ENCODE measurements around the gene SUSD5. TPM values are rescaled to one million over a fixed set of nuclear protein-coding genes. Genes with fewer than 3 reads are reported as not detected.

SUSD5 gene
- total RNA-seq, 1 experiment from 2014 or later: 16.3 TPM

DNA sequence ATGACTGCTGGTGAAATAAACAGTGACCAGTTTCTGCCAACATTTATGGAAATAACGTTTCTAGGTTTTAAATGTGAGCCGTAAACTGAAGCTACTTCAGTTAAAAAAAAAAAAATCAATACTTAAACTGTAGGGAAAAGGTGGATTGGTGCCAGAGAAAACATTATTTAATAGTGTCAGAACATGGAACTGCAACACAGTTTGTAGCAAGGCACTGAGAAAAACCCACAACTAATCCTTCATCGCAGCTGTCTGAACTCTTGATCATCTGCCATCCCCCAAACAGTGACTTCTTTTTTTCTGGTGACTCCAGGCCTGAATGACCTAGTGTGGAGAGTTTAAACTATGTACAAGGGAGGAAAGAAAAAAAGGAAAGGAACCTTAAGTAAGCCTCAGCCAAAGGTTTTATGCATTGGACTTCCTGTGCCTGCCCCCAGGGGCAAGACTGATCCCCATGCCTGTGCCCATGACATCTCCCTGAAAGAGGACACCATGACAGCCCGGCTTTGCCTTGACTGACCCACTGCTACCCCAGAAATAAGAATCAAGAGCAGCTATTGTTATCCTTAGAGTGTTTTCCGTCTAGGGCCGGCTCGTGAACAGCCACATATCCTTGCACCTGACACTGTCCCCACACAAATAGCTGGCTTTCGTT is 71.7 kb downstream of the SUSD5 start:
- Histone ChIP-seq H3K4me3 (ENCODE audit: low read depth in 2 of 2, low read length in 2 of 2) (no peak overlapping the region), H3K27ac (ENCODE audit: low read length) (no peak overlapping the region), H3K4me1 (ENCODE audit: control insufficient read depth, insufficient read depth, low read length) (no peaks in the 10 kb centered on the region; the same call in 1 of the 2 replicates), H3K9me3 (ENCODE audit: control insufficient read depth, insufficient read depth, low read depth, low read length) (no peaks in the 10 kb centered on the region), H3K27me3 (ENCODE audit: control insufficient read depth, insufficient read depth, low read length) (no peaks in the 10 kb centered on the region), H3K36me3 (ENCODE audit: control insufficient read depth, insufficient read depth, low read length) (no peaks in the 10 kb centered on the region)
- peak; percentile 60; the same call in 1 of the 2 replicates for ATAC-seq
- no TSS peak for BruUV-seq (replicated peaks)
- ChIA-PET CTCF (interaction anchor here (1.0 kb wide), 1 partner anchor 15 kb away, joined by 3 read pairs; no protein-coding TSS in a partner anchor), POLR2A (no interaction called here)
- intact Hi-C loops (cut with micrococcal nuclease; ENCODE audit: unreplicated experiment): no loop called here
- TF ChIP-seq, protein P1, sequence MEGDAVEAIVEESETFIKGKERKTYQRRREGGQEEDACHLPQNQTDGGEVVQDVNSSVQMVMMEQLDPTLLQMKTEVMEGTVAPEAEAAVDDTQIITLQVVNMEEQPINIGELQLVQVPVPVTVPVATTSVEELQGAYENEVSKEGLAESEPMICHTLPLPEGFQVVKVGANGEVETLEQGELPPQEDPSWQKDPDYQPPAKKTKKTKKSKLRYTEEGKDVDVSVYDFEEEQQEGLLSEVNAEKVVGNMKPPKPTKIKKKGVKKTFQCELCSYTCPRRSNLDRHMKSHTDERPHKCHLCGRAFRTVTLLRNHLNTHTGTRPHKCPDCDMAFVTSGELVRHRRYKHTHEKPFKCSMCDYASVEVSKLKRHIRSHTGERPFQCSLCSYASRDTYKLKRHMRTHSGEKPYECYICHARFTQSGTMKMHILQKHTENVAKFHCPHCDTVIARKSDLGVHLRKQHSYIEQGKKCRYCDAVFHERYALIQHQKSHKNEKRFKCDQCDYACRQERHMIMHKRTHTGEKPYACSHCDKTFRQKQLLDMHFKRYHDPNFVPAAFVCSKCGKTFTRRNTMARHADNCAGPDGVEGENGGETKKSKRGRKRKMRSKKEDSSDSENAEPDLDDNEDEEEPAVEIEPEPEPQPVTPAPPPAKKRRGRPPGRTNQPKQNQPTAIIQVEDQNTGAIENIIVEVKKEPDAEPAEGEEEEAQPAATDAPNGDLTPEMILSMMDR (IDR thresholded peaks at IDR 0.05): no peak
- TF ChIP-seq, protein P2, sequence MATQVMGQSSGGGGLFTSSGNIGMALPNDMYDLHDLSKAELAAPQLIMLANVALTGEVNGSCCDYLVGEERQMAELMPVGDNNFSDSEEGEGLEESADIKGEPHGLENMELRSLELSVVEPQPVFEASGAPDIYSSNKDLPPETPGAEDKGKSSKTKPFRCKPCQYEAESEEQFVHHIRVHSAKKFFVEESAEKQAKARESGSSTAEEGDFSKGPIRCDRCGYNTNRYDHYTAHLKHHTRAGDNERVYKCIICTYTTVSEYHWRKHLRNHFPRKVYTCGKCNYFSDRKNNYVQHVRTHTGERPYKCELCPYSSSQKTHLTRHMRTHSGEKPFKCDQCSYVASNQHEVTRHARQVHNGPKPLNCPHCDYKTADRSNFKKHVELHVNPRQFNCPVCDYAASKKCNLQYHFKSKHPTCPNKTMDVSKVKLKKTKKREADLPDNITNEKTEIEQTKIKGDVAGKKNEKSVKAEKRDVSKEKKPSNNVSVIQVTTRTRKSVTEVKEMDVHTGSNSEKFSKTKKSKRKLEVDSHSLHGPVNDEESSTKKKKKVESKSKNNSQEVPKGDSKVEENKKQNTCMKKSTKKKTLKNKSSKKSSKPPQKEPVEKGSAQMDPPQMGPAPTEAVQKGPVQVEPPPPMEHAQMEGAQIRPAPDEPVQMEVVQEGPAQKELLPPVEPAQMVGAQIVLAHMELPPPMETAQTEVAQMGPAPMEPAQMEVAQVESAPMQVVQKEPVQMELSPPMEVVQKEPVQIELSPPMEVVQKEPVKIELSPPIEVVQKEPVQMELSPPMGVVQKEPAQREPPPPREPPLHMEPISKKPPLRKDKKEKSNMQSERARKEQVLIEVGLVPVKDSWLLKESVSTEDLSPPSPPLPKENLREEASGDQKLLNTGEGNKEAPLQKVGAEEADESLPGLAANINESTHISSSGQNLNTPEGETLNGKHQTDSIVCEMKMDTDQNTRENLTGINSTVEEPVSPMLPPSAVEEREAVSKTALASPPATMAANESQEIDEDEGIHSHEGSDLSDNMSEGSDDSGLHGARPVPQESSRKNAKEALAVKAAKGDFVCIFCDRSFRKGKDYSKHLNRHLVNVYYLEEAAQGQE (IDR thresholded peaks at IDR 0.05; ENCODE audit: insufficient read depth in 1 of 2, low read depth in 2 of 2, low read length in 1 of 2): no peak
- TF ChIP-seq TCF7L2 (IDR thresholded peaks at IDR 0.05; ENCODE audit: low read depth, low read length) (no peak), POLR2AphosphoS5 (IDR thresholded peaks at IDR 0.05; ENCODE audit: low read depth, low read length) (no peak), SIN3A (IDR thresholded peaks at IDR 0.05; ENCODE audit: borderline replicate concordance, insufficient read depth, low read depth, low read length) (no peak)
- no peak for DNase-seq (ENCODE audit: low read depth, low spot score)
- in situ Hi-C loops (cut with HindIII; ENCODE audit: low pct_unique_long_range_greater_than_20kb, low sequenced_read_pairs): no loop called here

DNA sequence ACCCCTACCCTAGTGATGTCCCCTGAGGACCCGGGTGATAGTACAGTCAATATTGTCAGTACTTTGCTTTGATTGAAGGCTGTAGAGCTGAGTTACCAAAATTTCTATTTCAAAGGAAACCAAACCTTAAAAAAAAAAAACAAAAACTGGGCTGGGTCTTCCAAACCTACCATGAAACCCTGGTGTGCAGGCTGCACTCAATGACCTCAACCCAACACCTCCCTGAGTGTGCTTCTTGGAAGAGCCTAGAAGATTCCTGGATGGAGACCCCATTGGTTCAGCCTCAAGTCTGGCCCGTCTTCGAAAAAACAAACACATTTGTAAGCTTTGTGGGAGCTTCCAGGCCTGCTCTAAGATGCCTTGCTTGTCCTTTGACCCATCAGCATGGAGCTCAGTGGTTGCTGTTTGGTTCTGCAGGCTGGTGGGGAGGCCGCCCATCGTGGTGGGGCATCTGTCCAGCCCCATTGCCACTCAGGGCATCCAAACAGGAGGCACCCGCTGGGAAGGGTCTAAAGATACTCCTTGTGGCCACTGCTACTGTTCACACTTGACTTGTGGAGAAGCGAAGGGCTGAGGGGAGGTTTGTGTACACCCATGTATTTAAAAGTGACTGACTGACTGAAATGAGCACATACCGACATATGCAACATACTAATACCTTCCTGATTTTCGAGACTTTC is 72.6 kb downstream of the SUSD5 start:
- Histone ChIP-seq H3K4me1 (ENCODE audit: control insufficient read depth, insufficient read depth, low read length) (no peaks in the 10 kb centered on the region; the same call in 1 of the 2 replicates), H3K27ac (ENCODE audit: low read length) (no peak overlapping the region), H3K36me3 (ENCODE audit: control insufficient read depth, insufficient read depth, low read length) (no peaks in the 10 kb centered on the region), H3K4me3 (ENCODE audit: low read depth in 2 of 2, low read length in 2 of 2) (no peak overlapping the region), H3K27me3 (ENCODE audit: control insufficient read depth, insufficient read depth, low read length) (no peaks in the 10 kb centered on the region), H3K9me3 (ENCODE audit: control insufficient read depth, insufficient read depth, low read depth, low read length) (no peaks in the 10 kb centered on the region)
- ATAC-seq (no peak), DNase-seq (ENCODE audit: low read depth, low spot score) (no peak)
- in situ Hi-C loops (cut with HindIII; ENCODE audit: low pct_unique_long_range_greater_than_20kb, low sequenced_read_pairs): no loop called here
- ChIA-PET CTCF (interaction anchor here (0.6 kb wide), 1 partner anchor 220 kb away, joined by 3 read pairs; no protein-coding TSS in a partner anchor), POLR2A (interaction anchor here (0.7 kb wide), 1 partner anchor 648 kb away, joined by 4 read pairs; no protein-coding TSS in a partner anchor)
- intact Hi-C loops (cut with micrococcal nuclease; ENCODE audit: unreplicated experiment): no loop called here
- no TSS peak for BruUV-seq (replicated peaks)
- TF ChIP-seq, protein P1 (IDR thresholded peaks at IDR 0.05): no peak
- no peak for TF ChIP-seq SIN3A (IDR thresholded peaks at IDR 0.05; ENCODE audit: borderline replicate concordance, insufficient read depth, low read depth, low read length)
- TF ChIP-seq POLR2AphosphoS5 (IDR thresholded peaks at IDR 0.05; ENCODE audit: low read depth, low read length): no peak
- TF ChIP-seq, protein P2 (IDR thresholded peaks at IDR 0.05; ENCODE audit: insufficient read depth in 1 of 2, low read depth in 2 of 2, low read length in 1 of 2): no peak
- TF ChIP-seq TCF7L2 (IDR thresholded peaks at IDR 0.05; ENCODE audit: low read depth, low read length): no peak
